Measurements from ENCODE around the gene GPC5.

Gene GPC5

GRCh38 chr13:92362717-92363116 lies 964.3 kb downstream of the GPC5 start:
- no peak for TF ChIP-seq YY2 (tag by site-specific recombination; IDR thresholded peaks at IDR 0.05)
- POLR2A ChIA-PET = no interaction called here
- H3K36me3 ChIP-seq (ENCODE audit: control insufficient read depth in 2 of 2, insufficient read depth in 1 of 2, low read length in 2 of 2) = no peaks in the 10 kb centered on the region
- H3K27ac ChIP-seq (ENCODE audit: extremely low read depth, low read depth, low read length) = no peak overlapping the region
- no peaks in the 10 kb centered on the region for H3K4me1 ChIP-seq (ENCODE audit: control insufficient read depth, insufficient read depth, low read length)
- H3K4me3 ChIP-seq (ENCODE audit: low read depth, low read length) = no peak overlapping the region
- no peaks in the 10 kb centered on the region for H3K9me3 ChIP-seq (ENCODE audit: control insufficient read depth, insufficient read depth, low read depth, low read length)
- CTCF ChIA-PET = no interaction called here

- ChIA-PET CTCF (no interaction called here), POLR2A (no interaction called here)
- no peak overlapping the region for H3K27ac ChIP-seq (ENCODE audit: extremely low read depth, low read depth, low read length)
- H3K4me1 ChIP-seq (ENCODE audit: control insufficient read depth, insufficient read depth, low read length) = no peaks in the 10 kb centered on the region
- no peaks in the 10 kb centered on the region for H3K9me3 ChIP-seq (ENCODE audit: control insufficient read depth, insufficient read depth, low read depth, low read length)
- H3K4me3 ChIP-seq (ENCODE audit: low read depth, low read length) = no peak overlapping the region
- no peak for TF ChIP-seq ZNF221 (tag by site-specific recombination; IDR thresholded peaks at IDR 0.05; ENCODE audit: borderline replicate concordance)
- TF ChIP-seq ZSCAN30 (tag by site-specific recombination; IDR thresholded peaks at IDR 0.05) = no peak
- no peak for TF ChIP-seq PRDM1 (tag by site-specific recombination; IDR thresholded peaks at IDR 0.05)
- TF ChIP-seq FEZF1 (tag by site-specific recombination; IDR thresholded peaks at IDR 0.05) = no peak
- TF ChIP-seq ZNF768 (tag by site-specific recombination; IDR thresholded peaks at IDR 0.05) = no peak
- no peak for TF ChIP-seq ZNF514 (tag by site-specific recombination; IDR thresholded peaks at IDR 0.05)
- TF ChIP-seq ZNF837 (tag by site-specific recombination; IDR thresholded peaks at IDR 0.05) = no peak
- TF ChIP-seq ZBTB10 (tag by site-specific recombination; IDR thresholded peaks at IDR 0.05) = no peak
- no peak for TF ChIP-seq ZNF560 (tag by site-specific recombination; IDR thresholded peaks at IDR 0.05; ENCODE audit: borderline replicate concordance)
- no peak for TF ChIP-seq ZBTB26 (tag by site-specific recombination; optimal IDR thresholded peaks at IDR 0.05)
- TF ChIP-seq ZNF660 (tag by site-specific recombination; IDR thresholded peaks at IDR 0.05) = no peak
- no peak for TF ChIP-seq ZNF624 (tag by site-specific recombination; IDR thresholded peaks at IDR 0.05)
- no peaks in the 10 kb centered on the region for H3K36me3 ChIP-seq (ENCODE audit: control insufficient read depth in 2 of 2, insufficient read depth in 1 of 2, low read length in 2 of 2)
Measured at GRCh38 chr13:92365904-92366303, 967.5 kb downstream of the GPC5 start.

- Histone ChIP-seq H3K27ac (ENCODE audit: extremely low read depth, low read depth, low read length) (no peak overlapping the region), H3K4me3 (ENCODE audit: low read depth, low read length) (no peak overlapping the region), H3K9me3 (ENCODE audit: control insufficient read depth, insufficient read depth, low read depth, low read length) (no peaks in the 10 kb centered on the region), H3K4me1 (ENCODE audit: control insufficient read depth, insufficient read depth, low read length) (no peaks in the 10 kb centered on the region), H3K36me3 (ENCODE audit: control insufficient read depth in 2 of 2, insufficient read depth in 1 of 2, low read length in 2 of 2) (no peaks in the 10 kb centered on the region)
- CTCF ChIA-PET = no interaction called here
- POLR2A ChIA-PET = no interaction called here
- TF ChIP-seq ZNF544 (tag by site-specific recombination; IDR thresholded peaks at IDR 0.05) (no peak), ZBTB10 (tag by site-specific recombination; IDR thresholded peaks at IDR 0.05) (no peak), ZNF624 (tag by site-specific recombination; IDR thresholded peaks at IDR 0.05) (no peak), PATZ1 (tag by site-specific recombination; IDR thresholded peaks at IDR 0.05) (no peak), KLF10 (tag by site-specific recombination; IDR thresholded peaks at IDR 0.05) (no peak), TSHZ1 (tag by site-specific recombination; IDR thresholded peaks at IDR 0.05; ENCODE audit: borderline replicate concordance) (no peak), ZNF792 (tag by site-specific recombination; IDR thresholded peaks at IDR 0.05) (no peak), ZNF426 (tag by site-specific recombination; IDR thresholded peaks at IDR 0.05) (no peak), ZNF558 (tag by site-specific recombination; IDR thresholded peaks at IDR 0.05) (no peak), ZIC2 (tag by site-specific recombination; IDR thresholded peaks at IDR 0.05) (no peak)
Measured at GRCh38 chr13:92377396-92377795, 979.0 kb downstream of the GPC5 start.

Data from HEK293 (cell line).